Skin epidermis (tissue), 12 donors: ENCODE measurements around the gene ARAP3.

Source experiments
- H3K27ac ChIP-seq, 21 experiments: fragments of 200-600 bp; sonication (generic) in 11 of 21; one replicate each; pipeline ENCODE4 v1.5.0; 2020; ENCODE audit warnings: mild to moderate bottlenecking in 3 of 21, inconsistent platforms in 2 of 21, moderate library complexity in 2 of 21
- H3K4me3 ChIP-seq, 7 experiments: fragments of 200-600 bp; sonication (generic) in 2 of 7; one replicate each; pipeline ENCODE4 v1.5.0; 2020; ENCODE audit warnings: inconsistent platforms in 2 of 7, mild to moderate bottlenecking in 2 of 7, moderate library complexity in 1 of 7

The ARAP3 gene

DNA sequence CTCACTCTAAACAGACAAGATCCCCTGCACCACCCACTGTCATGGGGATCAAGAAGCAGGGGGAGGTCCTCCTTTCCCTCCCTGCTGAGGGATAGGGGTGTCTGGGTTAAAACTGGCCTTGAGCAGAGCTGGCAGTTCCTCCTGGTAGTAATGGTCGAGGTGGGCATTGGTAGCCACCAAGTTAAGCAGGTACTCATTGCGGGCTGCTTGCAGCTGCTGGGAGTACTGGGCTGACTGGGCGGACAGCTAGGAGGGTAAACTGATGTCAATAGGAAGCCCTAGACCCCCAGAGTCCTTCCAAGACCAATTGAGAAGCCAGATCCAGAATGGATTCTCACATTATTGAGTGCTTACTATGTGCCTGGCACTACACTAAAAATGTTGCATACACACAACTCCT is 34.2 kb downstream of the ARAP3 start:
- H3K27ac ChIP-seq, result no peak overlapping the region
- H3K4me3 ChIP-seq, result no peak overlapping the region

- H3K4me3 ChIP-seq, result no peak overlapping the region
- no peak overlapping the region for H3K27ac ChIP-seq
Measured at GRCh38 chr5:141647242-141647641, 34.8 kb downstream of the ARAP3 start.

- H3K4me3 ChIP-seq, result no peak overlapping the region
- peak overlapping the region in 1 of 21 experiments; percentile 3 for H3K27ac ChIP-seq
Measured at GRCh38 chr5:141646026-141646425, 36.0 kb downstream of the ARAP3 start.

DNA sequence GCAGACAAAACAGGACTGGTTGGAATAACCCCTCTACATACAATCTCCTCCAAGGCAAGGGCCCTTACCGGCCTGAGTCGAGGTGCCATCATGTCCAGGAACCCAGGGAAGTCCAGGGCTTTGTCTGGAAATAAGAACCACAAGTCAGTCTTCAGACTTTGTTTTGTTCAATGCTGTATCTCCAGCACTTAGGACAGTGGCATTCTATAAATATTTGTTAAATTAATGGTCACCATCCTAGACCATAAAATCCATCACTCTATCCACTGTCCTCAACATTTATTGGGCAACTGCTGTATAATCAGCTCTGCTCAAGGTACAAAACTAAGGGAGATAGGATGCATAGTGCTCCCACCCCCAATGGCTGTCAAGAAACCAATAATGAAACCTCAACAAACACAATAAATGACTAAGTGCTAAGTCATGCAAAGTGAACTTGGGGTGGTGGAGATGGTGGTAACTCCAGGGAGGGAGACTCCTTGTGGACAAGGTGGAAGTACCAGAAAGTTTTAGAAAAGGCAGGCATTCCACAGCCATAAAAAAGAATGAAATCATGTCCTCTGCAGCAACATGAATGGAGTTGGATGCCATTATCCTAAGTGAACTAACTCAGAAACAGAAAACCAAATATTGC is 40.3 kb downstream of the ARAP3 start:
- H3K27ac ChIP-seq, result no peak overlapping the region
- no peak overlapping the region for H3K4me3 ChIP-seq

GRCh38 chr5:141640698-141641097 is 41.3 kb downstream of the ARAP3 start:
- Histone ChIP-seq H3K27ac (no peak overlapping the region), H3K4me3 (no peak overlapping the region)

DNA sequence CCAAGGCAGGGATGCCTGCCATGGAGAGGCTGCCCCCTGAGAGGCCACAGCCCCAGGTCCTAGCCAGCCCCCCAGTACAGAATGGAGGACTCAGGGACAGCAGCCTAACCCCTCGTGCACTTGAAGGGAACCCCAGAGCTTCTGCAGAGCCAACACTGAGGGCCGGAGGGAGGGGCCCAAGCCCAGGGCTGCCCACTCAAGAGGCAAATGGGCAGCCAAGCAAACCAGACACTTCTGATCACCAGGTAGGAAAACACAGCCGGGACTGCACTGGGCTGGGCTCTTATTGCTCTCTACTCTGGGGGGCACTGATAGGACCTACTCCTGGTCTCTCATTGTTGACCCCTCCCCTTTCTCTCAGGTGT is 42.0 kb downstream of the ARAP3 start:
- H3K4me3 ChIP-seq, result no peak overlapping the region
- no peak overlapping the region for H3K27ac ChIP-seq

- no peak overlapping the region for H3K27ac ChIP-seq
- H3K4me3 ChIP-seq, result no peak overlapping the region
Measured at GRCh38 chr5:141639357-141640050, 42.5 kb downstream of the ARAP3 start.

- H3K4me3 ChIP-seq, result no peak overlapping the region
Measured at GRCh38 chr5:141638771-141639170, 43.3 kb downstream of the ARAP3 start.

DNA sequence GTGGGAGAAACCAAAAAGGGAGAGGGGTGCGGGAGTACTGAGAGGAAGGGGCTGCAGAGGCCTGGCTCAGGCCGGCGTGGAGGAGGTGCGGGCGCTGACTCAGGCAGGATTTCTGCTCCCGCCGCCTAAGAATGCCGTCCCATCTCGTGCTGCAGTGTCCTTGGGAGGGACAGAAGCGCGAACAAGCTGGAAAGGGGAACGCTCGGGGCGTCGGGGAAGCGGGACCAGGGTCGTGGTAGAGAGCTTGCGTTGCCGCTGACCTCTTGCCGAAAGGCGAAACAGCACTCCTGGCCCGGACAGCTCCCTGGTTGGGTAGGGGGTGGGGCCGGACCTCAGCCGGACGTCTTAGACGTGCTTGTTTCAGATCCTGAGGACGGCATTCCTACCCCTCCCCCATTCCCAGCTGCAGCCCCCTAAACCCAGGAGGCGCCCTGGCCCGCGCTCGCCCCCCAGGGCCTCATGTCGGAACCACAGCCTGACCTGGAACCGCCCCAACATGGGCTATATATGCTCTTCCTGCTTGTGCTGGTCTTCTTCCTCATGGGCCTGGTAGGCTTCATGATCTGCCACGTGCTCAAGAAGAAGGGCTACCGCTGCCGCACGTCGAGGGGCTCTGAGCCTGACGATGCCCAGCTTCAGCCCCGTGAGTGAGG is 44.1 kb downstream of the ARAP3 start:
- Histone ChIP-seq H3K27ac (peak overlapping the region in 16 of 21 experiments; percentile 23 to 91 (median 80)), H3K4me3 (peak overlapping the region; percentile 52 to 80 (median 74))

More at GRCh38 chr5:141638771-141639170, 43.3 kb downstream of the ARAP3 start:
- H3K27ac ChIP-seq, result peak overlapping the region in 1 of 21 experiments; percentile 88

DNA sequence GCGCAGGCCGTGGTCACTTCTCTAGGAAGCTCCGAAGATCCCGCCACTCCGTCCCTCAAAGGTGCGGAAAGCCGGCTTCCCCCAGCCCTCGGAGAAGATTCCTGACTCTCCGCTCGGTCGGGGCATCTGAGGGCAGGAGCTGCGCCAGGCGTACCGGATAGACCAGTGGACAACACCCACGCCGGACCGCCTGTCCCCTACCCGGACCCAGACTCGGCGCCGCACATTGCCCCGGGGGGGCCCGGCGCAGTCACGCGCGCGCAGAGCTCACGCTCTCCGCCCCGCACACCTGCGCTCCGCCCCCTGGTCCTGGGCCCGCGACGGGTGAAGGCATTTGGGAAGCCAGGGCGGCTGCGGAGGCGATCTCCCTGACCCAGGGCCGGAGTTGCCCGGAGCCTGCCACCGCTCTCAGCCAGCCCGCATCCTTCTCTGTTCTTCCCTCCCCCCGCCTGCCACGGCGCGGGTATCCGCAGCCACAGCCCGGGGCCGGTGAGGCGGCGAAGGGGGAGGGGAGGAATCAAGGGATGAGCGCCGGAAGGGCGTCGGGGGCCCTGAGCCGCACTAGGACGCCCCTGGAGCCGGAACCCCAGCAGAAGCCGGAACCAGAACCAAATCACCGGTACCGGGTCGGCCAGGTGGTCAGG is 44.8 kb downstream of the ARAP3 start:
- Histone ChIP-seq H3K27ac (peak overlapping the region in 20 of 21 experiments; percentile 23 to 91 (median 81)), H3K4me3 (peak overlapping the region; percentile 52 to 80 (median 74))

DNA sequence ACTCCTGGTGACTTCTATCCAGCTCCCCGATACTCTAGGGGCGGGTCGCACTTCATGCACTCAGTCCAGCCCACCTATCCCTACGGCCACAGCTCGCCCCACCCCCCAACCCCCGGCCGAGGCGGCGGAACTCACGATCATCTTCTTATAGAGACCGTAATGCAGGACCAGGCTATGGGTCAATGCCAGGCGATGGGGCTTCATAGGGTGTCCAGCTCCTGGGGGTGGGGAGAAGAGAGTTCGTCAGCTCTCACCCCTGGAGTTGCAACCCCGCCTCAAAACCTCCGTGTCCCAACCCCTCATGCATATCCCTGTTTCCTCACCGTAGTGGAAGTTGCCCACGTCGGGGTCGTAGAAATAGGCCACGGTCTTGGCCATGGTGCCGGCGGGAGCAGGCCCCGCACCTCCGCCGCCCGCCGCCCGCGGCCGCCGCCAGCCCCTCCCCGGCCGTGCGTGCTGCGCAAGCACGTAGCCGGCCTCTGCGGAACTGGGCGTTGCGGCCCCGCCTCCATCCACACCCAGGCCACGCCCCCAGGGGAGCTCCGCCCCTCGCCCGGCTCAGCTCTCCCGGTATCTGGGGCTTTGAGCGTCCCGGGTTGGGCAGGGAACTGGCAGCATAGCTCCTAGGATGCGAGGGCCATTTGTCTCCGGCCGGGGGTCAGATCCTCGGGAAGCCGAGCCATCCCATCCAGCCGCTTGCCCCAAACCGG is 45.5 kb downstream of the ARAP3 start, which contains the start of the genes HDAC3 and RELL2:
Gene HDAC3 (minus strand): TSS at position 437 of the 710 bp plus-strand sequence. CDS start 59 bp downstream, at position 378.
Gene RELL2 (plus strand): TSS at position 585 of the 710 bp plus-strand sequence. CDS start 1,229 bp downstream, outside the sequence.
- peak within 1 kb of the TSS; percentile 36 to 91 (median 82) for H3K27ac ChIP-seq
- H3K4me3 ChIP-seq, result peak within 1 kb of the TSS; percentile 52 to 80 (median 74)

- Histone ChIP-seq H3K27ac (peak overlapping the region in 18 of 21 experiments; percentile 70 to 91 (median 84)), H3K4me3 (peak overlapping the region; percentile 52 to 80 (median 74))
Measured at GRCh38 chr5:141636106-141636412, 46.0 kb downstream of the ARAP3 start.

GRCh38 chr5:141635646-141636045 is 46.4 kb downstream of the ARAP3 start:
- peak overlapping the region; percentile 52 to 80 (median 74) for H3K4me3 ChIP-seq
- H3K27ac ChIP-seq, result peak overlapping the region in 12 of 21 experiments; percentile 73 to 91 (median 82)

- Histone ChIP-seq H3K27ac (peak overlapping the region in 2 of 21 experiments; percentile 19 to 37), H3K4me3 (no peak overlapping the region)
Measured at GRCh38 chr5:141634720-141635119, 47.3 kb downstream of the ARAP3 start.

- no peak overlapping the region for H3K4me3 ChIP-seq
- peak overlapping the region in 1 of 21 experiments; percentile 37 for H3K27ac ChIP-seq
Measured at GRCh38 chr5:141633871-141634561, 48.0 kb downstream of the ARAP3 start.

GRCh38 chr5:141632650-141633049 is 49.4 kb downstream of the ARAP3 start:
- no peak overlapping the region for H3K27ac ChIP-seq
- no peak overlapping the region for H3K4me3 ChIP-seq

GRCh38 chr5:141630570-141631140 is 51.4 kb downstream of the ARAP3 start:
- Histone ChIP-seq H3K4me3 (no peak overlapping the region), H3K27ac (no peak overlapping the region)

DNA sequence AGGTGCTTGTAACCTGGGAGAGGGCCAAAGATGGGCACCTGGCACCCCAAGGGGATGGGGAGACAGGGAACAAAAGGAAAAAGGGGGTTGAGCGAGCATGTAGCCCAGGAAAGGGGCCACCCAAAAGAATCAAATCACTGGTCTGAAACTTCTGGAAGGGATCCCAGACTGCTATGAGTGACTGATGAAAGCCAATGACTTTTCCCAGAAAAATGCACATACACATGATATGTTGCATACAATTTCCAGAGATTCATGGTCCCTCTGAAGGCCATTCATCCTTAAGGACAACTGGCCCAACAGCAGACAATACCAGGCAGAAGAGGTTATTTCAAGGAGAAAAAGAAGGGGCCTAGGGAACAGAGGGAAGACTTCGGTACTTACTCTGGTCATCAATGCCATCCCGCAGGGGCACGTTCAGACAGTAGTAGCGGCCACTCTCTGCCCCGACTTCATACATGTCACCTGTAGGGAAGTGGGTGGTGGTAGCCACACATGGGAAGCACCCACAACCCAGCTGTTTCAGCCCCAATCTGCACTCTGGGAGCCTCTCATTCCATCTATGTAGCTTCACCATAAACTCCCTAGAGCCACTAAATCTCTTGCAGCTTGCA is 53.7 kb downstream of the ARAP3 start:
- Histone ChIP-seq H3K27ac (no peak overlapping the region), H3K4me3 (no peak overlapping the region)
